ENCODE results near the gene SCG3.

The SCG3 gene

DNA sequence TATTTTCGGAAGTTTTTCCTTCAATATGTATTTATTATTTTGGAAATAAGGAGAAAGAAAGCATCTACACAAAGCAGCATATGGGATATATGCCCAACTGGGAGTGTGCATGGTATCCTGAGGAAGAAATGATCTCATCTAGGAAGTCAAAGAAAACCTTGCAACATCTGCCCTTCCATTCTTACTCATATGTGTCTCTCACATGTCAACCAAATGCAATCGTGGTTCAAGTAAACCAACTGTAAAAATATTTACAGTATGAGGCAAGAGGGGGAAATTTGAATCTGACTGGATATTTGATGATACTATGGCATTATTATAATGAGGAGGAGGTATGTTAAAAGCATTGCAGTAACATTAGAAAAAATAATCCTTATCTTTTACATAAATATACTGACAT lies 3.2 kb upstream of the SCG3 start:
- no peak for DNase-seq (ENCODE audit: low spot score)

DNA sequence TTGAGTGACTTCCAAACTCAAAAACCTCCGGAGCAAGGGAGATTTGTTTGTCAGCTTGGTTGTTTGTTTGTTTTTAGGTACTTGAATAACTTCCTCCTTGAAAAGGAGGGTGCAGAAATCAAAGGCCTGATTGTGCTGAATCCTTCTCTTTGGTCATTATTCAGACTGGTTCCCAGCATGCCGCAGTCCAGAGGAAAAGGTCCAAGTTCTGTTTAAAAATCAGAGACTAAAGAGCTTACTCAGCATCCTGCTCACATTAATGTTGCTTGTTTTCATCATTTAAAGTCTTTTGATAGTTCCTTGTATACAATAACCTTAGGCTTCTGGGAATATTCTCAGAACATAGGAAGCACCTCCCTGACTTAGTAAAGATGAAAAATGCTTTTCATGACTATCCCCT lies 982 bp upstream of the SCG3 start:
- no peak for DNase-seq (ENCODE audit: low spot score)

DNA sequence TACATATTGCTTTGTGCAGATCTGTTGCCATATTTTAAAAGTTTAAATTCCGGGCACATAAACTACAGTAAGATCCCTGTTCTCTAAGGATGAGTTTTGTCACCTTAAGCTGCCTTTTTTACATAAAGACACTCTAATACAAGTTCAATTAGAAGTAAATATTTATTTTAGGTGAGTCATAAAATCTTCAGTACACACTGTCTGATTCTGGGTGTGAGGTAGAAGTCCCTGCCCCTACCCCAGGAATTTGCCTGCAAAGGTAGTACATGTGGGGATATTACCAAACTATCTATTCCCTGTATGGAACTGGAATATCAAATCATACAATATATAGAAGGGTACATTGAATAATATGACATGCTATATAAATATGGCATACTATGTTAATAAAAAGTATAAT lies 6.3 kb downstream of the SCG3 start:
- DNase-seq (ENCODE audit: low spot score) = no peak

DNA sequence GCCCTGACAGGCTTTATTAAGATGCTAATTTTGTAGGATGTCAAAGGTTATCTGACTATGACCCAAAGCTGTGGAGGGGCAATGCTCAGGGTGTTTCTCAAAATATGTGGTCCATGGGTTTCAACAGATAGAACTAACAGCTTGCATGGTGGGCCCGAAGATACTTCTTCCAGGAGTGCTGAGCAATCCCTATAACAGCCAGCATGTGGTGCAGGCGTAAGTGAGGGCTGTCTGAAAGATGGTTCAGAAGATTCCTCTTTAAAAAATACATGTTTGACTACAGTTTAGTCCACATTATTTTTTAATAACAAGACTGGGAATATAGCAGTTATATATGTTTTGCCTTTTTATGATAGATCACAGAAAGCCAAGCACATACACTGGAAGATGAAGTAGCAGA lies 7.6 kb downstream of the SCG3 start:
- no peak for DNase-seq (ENCODE audit: low spot score)

DNA sequence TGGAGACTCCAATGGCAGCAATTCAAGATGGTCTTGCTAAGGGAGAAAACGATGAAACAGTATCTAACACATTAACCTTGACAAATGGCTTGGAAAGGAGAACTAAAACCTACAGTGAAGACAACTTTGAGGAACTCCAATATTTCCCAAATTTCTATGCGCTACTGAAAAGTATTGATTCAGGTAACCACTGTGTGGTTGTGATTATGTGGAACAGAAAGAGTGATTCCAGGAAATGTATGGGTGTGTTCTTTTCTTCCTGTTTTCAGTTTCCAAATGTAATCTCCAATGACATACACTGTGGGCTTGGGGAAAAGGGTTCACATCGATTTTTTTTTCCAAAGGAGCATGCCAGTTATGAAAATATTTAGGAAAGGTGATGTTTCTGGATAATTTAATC lies 10.9 kb downstream of the SCG3 start:
- no peak for DNase-seq (ENCODE audit: low spot score)

DNA sequence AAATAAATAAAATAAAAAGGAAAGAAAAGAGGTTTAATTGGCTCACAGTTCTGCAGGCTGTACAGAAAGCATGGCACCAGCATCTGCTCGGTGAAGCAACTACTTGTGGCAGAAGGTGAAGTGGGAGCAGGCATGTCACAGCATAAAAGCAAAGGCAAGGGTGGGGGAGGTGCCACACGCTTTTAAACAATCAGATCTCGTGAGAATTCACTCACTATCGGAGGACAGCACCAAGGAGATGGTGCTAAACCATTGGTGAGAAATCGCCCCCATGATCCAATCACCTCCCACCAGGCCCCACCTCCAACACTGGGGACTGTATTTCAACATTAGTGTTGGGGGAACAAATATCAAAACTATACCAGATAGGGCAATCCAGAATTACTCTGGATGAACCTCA lies 15.3 kb downstream of the SCG3 start:
- no peak for DNase-seq (ENCODE audit: low spot score)

DNA sequence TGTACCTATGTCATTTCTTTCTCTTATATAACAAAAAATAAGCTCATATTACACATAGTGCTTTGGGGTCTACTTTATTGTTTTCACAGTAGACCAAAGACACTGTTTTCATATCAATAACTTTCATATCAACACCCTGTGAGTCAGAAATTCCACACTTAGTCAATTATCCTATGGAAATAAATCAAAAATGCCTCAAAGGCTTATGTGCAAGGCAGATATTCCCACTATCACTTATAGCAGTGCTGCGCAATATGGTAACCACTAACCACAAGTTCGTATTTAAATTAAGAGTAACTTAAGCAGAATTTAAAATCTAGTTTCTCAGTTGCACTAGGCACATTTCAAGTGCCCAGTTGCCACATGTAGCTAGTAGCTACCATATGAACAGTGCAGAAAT lies 15.9 kb downstream of the SCG3 start:
- DNase-seq (ENCODE audit: low spot score) = no peak

DNA sequence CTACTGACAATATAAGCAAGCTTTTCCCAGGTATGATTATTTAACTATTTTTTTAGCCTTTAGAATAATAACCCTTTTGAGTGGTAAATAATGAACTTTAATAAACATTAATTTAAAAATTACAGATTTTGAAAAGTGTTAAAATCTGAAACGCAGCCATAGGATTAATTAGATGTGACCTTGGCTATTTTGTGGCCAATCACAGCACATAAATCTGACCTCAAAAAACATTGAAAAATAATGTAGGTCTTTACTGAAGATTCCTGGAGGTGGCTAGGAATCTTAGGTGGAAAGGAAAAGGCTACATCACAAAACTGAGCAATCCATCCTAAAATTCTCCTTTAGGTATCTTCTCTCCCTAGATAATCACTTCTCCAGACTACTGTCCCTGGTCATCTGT lies 18.1 kb downstream of the SCG3 start:
- no peak for DNase-seq (ENCODE audit: low spot score)

DNA sequence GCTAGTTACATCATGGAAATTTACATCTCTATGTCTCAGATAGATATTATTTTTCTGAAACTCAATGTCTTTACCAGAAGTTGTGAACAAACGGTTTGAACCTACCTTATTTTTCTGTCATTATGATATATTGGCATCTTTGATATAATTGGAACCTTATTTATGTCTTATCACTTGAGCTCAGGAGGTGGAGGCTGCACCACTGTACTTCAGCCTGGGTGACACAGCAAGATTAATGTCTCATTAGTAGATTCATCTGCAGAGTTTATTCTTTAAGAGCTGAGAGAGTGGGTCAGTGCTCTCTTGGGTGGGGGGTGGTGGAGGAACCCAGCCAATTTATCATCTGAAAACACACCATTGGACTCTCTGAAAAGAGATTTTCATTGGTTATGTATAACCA lies 21.4 kb downstream of the SCG3 start:
- DNase-seq (ENCODE audit: low spot score) = no peak

DNA sequence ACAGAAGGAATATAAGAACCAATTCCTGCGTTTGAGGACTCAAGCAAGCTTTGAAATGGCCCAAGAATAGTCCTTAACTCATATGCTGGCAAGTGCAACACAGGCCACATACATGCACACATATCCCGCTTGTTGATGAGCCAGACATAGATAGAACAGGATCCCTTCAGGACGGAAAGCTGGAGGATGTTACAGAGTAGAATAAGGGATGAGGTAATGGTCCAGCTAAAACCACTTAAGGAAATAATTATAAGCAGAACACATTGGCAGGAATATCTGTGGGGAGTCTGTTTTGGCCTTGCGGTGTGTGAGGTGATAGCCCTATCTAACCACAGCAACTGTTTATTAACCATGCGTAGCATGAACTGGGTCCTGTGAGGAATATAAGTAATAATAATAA lies 25.0 kb downstream of the SCG3 start:
- no peak for DNase-seq (ENCODE audit: low spot score)

DNA sequence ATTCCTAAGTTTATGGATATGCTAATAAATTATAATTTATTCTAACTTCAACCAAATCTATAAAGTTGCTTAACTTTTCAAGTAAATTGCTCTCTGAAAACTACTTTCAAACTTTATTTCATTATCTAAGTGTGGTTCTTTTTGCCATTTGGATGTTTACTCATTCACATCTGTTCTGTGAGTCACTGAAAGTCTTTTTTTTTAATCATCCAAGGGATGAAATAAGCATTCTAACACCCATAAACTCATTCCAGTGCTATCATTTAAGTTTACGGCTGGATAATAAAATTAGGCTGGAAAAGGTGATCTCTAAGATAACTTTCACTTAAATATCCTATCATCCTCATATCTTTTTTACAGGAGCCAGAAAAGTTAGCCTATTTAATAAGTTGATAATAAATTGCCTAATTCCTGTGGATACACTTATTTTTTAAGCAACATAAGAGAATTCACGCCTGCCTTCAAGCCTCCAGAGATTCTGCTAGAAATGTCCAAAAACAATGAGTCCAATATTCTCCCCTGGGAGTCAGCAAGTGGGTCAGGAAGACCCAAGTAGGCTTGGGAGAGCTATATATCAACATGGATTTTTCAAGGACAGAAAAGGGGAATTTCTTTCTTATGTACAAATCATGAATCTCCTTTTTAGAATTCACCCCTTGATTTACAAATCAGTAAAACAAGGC lies 25.8 kb downstream of the SCG3 start:
- no peak for DNase-seq (ENCODE audit: low spot score)

DNA sequence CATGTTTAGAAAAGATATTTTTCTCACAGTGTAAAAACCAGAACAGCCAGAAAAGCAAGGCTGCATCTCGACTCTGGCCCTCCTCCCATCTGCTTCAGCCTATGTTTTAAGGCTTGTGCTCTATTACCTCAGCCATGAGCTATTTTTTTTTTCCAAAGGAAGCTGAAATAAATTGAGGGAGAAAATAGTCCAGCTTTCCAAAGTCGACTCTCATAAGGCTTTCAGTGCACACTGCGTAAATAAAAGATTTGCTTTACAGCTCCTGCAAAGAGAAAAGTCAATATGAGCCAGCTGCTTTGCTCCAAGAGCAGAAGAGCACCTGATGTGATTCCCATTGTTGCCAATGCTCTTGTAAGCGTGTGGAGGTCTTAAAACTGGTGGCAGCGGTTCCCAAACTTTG lies 26.7 kb downstream of the SCG3 start:
- DNase-seq (ENCODE audit: low spot score) = no peak

DNA sequence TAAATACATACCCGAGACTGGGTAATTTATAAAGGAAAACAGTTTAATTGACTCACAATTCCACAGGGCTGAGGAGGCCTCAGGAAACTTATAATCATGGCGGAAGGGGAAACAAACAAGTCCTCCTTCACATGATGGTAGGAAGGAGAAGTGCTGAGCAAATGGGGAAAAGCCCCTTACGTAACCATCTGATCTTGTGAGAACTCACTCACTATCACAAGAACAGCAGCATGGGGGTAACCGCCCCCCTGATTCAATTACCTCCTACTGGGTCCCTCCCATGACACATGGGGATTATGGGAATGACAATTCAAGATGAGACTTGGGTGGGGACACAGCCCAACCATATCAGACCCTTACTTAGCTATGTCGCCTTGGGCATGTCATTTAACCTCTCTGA lies 27.7 kb downstream of the SCG3 start:
- no peak for DNase-seq (ENCODE audit: low spot score)

DNA sequence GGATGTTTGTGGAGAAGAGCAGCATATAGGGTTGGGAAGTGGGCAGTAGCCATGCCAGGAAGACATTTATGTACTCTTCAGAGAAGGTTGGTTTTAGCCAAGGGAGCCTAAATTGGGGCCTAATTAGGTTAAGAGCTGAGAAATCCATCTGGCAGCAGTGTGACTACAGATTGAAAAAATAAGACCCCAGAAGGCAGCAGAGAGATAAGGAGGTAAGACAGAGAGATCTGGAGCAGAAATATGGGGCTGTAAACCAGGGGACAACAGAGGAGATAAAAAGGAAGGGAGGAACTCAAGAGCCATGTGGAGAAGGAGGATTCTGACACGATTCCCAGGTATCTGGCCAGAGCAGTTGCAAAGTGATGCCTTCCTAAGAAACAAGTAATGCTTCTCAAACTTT lies 32.9 kb downstream of the SCG3 start:
- no peak for DNase-seq (ENCODE audit: low spot score)

DNA sequence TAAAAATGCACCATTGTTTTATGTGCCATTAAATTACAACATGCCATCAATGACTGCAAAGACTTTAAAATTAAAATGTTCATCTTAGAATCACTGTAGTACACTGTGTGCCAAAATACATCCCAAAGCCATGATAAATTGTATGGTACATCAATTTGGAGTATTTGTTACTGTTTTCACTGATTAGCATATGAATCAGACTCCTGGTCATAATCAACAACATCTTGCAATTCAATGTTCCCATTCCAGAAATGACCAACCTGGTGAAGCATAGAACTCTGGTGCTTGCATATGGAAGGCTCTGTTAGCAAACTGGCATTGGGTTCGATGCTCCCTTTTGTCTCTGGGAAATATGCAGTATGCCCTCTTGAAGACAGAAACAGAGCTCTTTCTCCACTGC lies 33.6 kb downstream of the SCG3 start:
- DNase-seq (ENCODE audit: low spot score) = no peak

DNA sequence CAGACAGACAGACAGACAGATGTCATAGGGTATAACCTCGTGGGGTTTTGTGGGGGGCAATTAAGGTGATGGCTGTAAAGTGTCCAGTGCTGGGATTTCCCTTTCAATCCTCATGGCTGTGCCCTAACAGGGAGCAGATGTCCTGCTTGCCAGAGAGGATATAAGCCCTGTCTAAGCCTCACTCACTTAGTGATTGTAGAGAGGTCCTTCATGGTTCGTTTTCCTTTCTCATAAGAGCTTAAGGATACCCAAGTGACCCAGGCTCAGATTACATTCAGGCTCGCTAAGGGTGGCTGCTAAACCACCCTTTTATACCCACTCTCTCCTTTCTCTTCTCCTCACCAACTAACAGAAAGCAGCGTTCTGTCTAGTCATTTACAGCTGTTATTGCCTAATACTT lies 36.9 kb downstream of the SCG3 start:
- DNase-seq (ENCODE audit: low spot score) = no peak

DNA sequence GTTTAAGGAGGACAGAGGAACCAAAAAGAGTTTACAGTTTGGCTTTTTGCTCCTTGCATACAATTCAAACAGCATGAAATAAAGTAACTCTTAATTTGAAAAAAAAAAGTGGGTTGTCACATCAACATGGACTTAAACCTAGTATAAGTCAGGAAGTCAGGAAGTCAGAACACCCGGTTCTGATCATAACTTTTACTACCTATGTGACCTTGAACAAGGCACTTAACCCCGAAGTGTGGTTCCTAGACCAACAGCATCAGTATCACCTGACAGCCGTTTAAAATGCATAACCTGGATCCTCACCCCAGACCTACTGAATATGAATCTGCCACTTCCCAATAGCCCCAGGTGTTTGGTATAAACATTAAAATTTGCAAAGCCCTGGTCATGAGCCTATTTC lies 37.4 kb downstream of the SCG3 start:
- DNase-seq (ENCODE audit: low spot score) = no peak

DNA sequence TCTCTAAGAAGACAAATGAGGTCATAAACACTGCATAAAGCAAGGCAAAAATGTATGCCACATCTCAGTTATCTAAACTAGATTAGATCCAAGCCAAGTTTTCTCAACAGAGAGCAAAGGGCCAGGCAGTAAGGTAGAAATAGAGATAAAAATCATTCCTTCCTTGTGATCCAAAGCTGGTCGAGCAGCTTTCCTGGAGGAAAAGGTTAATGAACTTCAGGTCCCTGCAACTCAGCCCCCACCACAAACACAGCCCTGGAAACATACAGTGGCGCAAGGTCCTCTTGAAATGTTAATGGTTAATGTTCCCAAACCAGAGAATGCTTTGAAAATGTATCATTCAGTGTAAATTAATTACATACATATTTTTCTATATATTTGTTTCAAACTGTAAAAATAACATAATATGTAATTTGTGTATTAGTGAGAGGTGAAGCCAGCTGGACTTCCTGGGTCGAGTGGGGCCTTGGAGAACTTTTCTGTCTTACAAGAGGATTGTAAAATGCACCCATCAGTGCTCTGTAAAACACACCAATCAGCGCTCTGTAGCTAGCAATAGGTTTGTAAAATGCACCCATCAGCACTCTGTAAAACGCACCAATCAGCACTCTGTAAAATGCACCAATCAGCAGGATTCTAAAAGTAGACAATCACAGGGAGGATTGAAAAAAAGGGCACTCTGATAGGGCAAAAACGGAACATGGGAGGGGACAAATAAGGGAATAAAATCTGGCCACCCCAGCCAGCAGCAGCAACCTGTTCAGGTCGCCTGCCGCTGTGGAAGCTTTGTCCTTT lies 39.1 kb downstream of the SCG3 start:
- no peak for DNase-seq (ENCODE audit: low spot score)

DNA sequence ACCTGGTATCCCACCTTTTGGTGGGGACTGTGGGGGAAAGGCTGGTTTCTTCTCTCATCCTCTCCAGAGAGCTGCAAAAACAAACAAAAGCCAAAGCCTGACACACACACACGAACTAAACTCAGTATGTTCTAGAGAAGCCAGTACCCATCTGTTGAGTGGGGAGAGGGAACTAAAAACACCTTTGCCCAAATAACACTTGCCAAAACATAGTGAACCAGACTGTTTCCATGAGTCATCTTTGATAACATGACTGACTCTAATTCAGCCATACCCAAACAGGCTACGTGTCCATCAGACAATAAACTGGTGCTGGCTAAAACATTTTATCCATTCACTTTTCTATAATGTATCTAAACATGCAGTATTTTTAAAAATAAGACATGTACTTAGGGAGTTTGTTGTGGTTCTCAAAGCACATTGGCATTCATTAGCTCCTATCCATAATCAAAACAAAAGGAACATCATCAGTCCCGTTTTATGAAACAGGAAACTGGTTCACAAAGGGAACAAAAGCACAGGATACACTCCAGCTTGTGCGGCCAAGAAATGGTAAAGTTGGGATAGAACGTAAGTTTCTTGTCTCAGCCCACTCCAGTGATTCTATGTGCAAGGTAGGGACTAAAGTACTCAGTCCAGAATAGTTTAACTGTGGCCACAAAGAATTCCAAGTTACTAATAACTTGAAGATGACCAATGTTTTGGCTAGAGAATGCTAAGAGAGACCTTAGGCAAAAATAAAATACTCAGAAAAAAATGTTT lies 40.1 kb downstream of the SCG3 start:
- no peak for DNase-seq (ENCODE audit: low spot score)

DNA sequence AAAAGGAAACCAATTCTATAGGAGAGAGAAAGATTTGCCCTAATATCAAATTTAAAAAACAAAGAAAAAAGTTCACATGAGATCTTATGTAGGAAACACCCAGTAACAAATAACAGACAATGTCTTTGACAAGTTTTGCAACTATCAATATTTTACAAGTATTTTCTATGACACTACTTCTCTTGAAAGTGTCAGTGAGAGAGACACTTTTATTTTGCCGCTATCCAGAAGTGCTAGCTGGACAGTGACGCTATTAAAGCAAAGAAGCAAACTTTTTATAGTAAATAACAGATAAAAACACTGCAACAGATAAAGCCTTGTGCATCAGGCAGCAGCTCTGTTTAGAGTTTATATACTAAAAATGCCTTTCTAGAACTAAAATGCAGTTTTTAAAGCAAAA lies 42.9 kb downstream of the SCG3 start:
- no peak for DNase-seq (ENCODE audit: low spot score)

DNA sequence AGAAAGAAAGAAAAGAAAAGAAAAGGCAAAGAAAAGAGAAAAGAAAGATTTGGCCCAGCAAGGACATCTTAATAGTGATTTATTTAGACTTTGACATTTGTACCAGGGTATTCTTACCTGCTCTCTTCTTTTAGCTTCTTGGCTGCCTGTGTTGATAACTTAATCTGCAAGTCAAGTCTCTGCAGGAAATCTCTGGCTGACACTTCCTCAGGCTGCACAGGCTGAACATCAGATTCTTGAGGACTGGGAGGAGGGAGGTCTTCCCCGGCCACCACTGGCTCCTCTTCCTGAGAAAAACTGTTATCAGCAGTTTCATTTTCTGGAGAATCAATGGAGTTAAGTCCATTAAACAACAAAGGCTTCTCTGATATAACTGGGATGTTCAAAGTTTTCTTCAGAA lies 43.4 kb downstream of the SCG3 start:
- DNase-seq (ENCODE audit: low spot score) = no peak

DNA sequence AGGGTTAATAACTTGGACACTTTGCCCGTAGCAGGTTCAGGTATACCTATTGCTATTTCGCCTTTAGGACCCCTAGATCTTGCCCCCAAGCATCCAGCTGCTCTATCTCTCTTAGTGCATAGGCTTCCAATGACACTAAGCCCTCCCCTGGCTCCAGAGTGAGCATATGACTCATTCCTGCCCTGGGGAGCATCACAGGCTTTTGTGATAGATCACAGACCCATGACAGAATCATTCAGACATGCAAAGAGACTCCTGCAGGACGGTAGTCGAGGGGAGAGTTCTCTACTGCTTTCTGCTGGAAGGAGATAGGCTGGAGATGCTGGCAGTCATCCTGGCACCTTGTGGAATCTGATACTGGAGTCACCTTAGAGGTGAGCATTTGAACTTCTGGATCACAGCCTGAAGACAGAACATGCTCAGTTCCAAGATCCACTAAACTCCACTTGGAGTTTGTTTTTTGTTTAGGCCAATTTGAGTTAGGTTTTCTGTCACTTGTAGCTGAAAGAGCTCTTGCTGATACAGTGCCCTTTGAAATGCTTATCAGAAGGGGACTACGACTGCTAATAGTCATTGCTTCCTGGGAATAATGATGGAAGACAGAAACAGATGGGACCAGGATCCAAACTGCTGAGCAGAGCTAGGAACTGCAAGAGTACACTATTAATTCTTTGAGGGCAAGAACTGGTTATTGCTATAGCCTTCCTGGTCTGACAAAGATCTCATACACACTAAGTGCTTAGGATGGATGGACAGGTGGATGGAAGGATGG lies 45.2 kb downstream of the SCG3 start:
- no peak for DNase-seq (ENCODE audit: low spot score)

Measured in hematopoietic multipotent progenitor cell treated with erythropoietin and hydrocortisone succinate and interleukin-3 and kit ligand, for 17 days (in vitro differentiated cells).